ENCODE measurements around the gene CRACDL.

The CRACDL gene

DNA sequence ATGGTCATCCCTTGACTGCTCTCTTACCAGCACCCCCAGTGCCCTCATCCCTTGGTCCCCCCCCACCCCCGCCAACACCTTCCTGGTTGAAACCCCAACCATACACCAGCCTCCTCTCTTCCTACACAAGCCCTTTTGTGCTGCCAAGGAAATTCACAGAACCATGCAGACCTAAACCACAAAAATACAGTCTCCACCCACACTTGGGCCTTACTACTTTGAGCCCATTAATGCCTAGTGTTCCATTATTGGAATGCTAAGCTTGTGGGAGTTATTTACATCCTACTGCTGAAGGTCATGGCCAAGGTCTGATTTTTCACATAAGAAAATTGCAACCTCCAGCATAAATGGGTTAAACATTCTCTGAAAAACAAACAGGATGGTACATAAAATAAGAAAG, 4.1 kb upstream of the CRACDL start (continued):
- TF ChIP-seq, protein P1, sequence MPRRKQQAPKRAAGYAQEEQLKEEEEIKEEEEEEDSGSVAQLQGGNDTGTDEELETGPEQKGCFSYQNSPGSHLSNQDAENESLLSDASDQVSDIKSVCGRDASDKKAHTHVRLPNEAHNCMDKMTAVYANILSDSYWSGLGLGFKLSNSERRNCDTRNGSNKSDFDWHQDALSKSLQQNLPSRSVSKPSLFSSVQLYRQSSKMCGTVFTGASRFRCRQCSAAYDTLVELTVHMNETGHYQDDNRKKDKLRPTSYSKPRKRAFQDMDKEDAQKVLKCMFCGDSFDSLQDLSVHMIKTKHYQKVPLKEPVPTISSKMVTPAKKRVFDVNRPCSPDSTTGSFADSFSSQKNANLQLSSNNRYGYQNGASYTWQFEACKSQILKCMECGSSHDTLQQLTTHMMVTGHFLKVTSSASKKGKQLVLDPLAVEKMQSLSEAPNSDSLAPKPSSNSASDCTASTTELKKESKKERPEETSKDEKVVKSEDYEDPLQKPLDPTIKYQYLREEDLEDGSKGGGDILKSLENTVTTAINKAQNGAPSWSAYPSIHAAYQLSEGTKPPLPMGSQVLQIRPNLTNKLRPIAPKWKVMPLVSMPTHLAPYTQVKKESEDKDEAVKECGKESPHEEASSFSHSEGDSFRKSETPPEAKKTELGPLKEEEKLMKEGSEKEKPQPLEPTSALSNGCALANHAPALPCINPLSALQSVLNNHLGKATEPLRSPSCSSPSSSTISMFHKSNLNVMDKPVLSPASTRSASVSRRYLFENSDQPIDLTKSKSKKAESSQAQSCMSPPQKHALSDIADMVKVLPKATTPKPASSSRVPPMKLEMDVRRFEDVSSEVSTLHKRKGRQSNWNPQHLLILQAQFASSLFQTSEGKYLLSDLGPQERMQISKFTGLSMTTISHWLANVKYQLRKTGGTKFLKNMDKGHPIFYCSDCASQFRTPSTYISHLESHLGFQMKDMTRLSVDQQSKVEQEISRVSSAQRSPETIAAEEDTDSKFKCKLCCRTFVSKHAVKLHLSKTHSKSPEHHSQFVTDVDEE (CRISPR knock-in tag; IDR thresholded peaks at IDR 0.05) = no peak
- no peak for TF ChIP-seq TOX (CRISPR knock-in tag; IDR thresholded peaks at IDR 0.05; ENCODE audit: borderline replicate concordance)
- TF ChIP-seq CSDC2 (CRISPR knock-in tag; IDR thresholded peaks at IDR 0.05) = no peak
- no peak for TF ChIP-seq GLIS3 (CRISPR knock-in tag; IDR thresholded peaks at IDR 0.05)
- TF ChIP-seq RARB (CRISPR knock-in tag; IDR thresholded peaks at IDR 0.05) = no peak
- TF ChIP-seq ZFP30 (CRISPR knock-in tag; IDR thresholded peaks at IDR 0.05) = no peak

DNA sequence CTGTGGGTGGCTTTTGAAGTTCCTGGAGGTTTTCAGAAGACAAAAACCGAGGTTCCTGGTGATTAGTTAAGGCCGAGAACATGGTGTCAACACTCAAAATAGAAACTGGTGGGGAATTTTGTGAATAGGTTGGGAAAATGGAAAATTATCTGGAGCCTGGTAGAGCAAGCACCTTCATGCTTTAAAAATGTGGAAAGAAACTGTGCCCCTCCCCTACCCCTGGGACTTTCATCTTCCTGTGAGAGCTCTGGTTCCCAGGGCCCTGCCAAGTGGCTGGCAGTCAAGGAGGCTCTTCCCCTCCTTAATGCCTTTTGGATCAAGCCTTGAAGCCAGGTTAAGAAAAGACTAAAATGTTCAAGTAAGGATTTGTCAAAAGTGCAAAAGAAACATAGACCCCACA, 1.9 kb upstream of the CRACDL start:
- ATAC-seq = no peak
- TF ChIP-seq, protein P2, sequence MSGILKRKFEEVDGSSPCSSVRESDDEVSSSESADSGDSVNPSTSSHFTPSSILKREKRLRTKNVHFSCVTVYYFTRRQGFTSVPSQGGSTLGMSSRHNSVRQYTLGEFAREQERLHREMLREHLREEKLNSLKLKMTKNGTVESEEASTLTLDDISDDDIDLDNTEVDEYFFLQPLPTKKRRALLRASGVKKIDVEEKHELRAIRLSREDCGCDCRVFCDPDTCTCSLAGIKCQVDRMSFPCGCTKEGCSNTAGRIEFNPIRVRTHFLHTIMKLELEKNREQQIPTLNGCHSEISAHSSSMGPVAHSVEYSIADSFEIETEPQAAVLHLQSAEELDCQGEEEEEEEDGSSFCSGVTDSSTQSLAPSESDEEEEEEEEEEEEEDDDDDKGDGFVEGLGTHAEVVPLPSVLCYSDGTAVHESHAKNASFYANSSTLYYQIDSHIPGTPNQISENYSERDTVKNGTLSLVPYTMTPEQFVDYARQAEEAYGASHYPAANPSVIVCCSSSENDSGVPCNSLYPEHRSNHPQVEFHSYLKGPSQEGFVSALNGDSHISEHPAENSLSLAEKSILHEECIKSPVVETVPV (CRISPR knock-in tag; IDR thresholded peaks at IDR 0.05) = no peak
- TF ChIP-seq GLIS3 (CRISPR knock-in tag; IDR thresholded peaks at IDR 0.05) (no peak), ARNTL (CRISPR knock-in tag; IDR thresholded peaks at IDR 0.05; ENCODE audit: borderline replicate concordance, low read depth) (no peak), CSDC2 (CRISPR knock-in tag; IDR thresholded peaks at IDR 0.05) (no peak), SNAI2 (CRISPR knock-in tag; IDR thresholded peaks at IDR 0.05) (no peak), RARB (CRISPR knock-in tag; IDR thresholded peaks at IDR 0.05) (no peak), BACH2 (CRISPR knock-in tag; IDR thresholded peaks at IDR 0.05; ENCODE audit: borderline replicate concordance) (no peak), ZNF70 (CRISPR knock-in tag; IDR thresholded peaks at IDR 0.05) (no peak), ISL1 (CRISPR knock-in tag; IDR thresholded peaks at IDR 0.05) (no peak), ZC3H10 (CRISPR knock-in tag; IDR thresholded peaks at IDR 0.05) (no peak), OSR1 (CRISPR knock-in tag; IDR thresholded peaks at IDR 0.05) (no peak), ZFP3 (CRISPR knock-in tag; IDR thresholded peaks at IDR 0.05) (no peak), ZNF565 (CRISPR knock-in tag; conservative IDR thresholded peaks at IDR 0.05; ENCODE audit: low read depth) (no peak), ZNF8 (CRISPR knock-in tag; IDR thresholded peaks at IDR 0.05) (no peak)
- TF ChIP-seq, protein P3, sequence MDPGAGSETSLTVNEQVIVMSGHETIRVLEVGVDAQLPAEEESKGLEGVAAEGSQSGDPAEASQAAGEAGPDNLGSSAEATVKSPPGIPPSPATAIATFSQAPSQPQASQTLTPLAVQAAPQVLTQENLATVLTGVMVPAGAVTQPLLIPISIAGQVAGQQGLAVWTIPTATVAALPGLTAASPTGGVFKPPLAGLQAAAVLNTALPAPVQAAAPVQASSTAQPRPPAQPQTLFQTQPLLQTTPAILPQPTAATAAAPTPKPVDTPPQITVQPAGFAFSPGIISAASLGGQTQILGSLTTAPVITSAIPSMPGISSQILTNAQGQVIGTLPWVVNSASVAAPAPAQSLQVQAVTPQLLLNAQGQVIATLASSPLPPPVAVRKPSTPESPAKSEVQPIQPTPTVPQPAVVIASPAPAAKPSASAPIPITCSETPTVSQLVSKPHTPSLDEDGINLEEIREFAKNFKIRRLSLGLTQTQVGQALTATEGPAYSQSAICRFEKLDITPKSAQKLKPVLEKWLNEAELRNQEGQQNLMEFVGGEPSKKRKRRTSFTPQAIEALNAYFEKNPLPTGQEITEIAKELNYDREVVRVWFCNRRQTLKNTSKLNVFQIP (CRISPR knock-in tag; IDR thresholded peaks at IDR 0.05; ENCODE audit: borderline replicate concordance, low read depth) = no peak
- TF ChIP-seq, protein P1 (CRISPR knock-in tag; IDR thresholded peaks at IDR 0.05) = no peak
- TF ChIP-seq, protein P4, sequence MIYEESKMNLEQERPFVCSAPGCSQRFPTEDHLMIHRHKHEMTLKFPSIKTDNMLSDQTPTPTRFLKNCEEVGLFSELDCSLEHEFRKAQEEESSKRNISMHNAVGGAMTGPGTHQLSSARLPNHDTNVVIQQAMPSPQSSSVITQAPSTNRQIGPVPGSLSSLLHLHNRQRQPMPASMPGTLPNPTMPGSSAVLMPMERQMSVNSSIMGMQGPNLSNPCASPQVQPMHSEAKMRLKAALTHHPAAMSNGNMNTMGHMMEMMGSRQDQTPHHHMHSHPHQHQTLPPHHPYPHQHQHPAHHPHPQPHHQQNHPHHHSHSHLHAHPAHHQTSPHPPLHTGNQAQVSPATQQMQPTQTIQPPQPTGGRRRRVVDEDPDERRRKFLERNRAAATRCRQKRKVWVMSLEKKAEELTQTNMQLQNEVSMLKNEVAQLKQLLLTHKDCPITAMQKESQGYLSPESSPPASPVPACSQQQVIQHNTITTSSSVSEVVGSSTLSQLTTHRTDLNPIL (CRISPR knock-in tag; IDR thresholded peaks at IDR 0.05; ENCODE audit: low read depth) = no peak
- TF ChIP-seq, protein P5, sequence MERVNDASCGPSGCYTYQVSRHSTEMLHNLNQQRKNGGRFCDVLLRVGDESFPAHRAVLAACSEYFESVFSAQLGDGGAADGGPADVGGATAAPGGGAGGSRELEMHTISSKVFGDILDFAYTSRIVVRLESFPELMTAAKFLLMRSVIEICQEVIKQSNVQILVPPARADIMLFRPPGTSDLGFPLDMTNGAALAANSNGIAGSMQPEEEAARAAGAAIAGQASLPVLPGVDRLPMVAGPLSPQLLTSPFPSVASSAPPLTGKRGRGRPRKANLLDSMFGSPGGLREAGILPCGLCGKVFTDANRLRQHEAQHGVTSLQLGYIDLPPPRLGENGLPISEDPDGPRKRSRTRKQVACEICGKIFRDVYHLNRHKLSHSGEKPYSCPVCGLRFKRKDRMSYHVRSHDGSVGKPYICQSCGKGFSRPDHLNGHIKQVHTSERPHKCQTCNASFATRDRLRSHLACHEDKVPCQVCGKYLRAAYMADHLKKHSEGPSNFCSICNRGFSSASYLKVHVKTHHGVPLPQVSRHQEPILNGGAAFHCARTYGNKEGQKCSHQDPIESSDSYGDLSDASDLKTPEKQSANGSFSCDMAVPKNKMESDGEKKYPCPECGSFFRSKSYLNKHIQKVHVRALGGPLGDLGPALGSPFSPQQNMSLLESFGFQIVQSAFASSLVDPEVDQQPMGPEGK (CRISPR knock-in tag; IDR thresholded peaks at IDR 0.05; ENCODE audit: borderline replicate concordance) = no peak

Measured in SK-N-SH treated with all-trans-retinoic acid at 6 μM for 48 hours (cell line).